ENCODE measurements around the gene TRAPPC2. TPM values are rescaled to one million over a fixed set of nuclear protein-coding genes. Genes with fewer than 3 reads are reported as not detected.
A peak's percentile ranks its signal among the peaks of the same experiment; 100 is the strongest.

TRAPPC2 gene
- total RNA-seq, 3 donors from 2014 or later = 8.2 to 25.3 (median 21.0) TPM

GRCh38 chrX:13694983-13695382 lies 39.4 kb downstream of the TRAPPC2 start:
- DNase-seq (ENCODE audit: low spot score in 2 of 2) = no peak
- TF ChIP-seq CTCF (IDR thresholded peaks at IDR 0.05) (no peak), POLR2AphosphoS5 (IDR thresholded peaks at IDR 0.05) (no peak), POLR2A (IDR thresholded peaks at IDR 0.05) (no peak)
- Histone ChIP-seq H3K4me1 (no peaks in the 10 kb centered on the region), H3K4me3 (no peak overlapping the region), H3K27me3 (peaks cover 0 to 41% of the 10 kb centered on the region in 2 donors), H3K36me3 (no peaks in the 10 kb centered on the region), H3K27ac (no peak overlapping the region), H3K9me3 (no peaks in the 10 kb centered on the region)
- intact Hi-C loops (cut with DNase I; ENCODE audit: low total_unique reads) = no loop called here

- TF ChIP-seq POLR2A (IDR thresholded peaks at IDR 0.05) = no peak
- no peaks in the 10 kb centered on the region for H3K9me3 ChIP-seq
- peaks cover 0 to 37% of the 10 kb centered on the region in 2 donors for H3K27me3 ChIP-seq
- no peak overlapping the region for H3K4me3 ChIP-seq
- peak overlapping the region; percentile 13 to 54 for H3K27ac ChIP-seq
- no peak for DNase-seq (ENCODE audit: low spot score in 2 of 2)
- no peaks in the 10 kb centered on the region for H3K36me3 ChIP-seq
- intact Hi-C loops (cut with DNase I; ENCODE audit: low total_unique reads) = no loop called here
- H3K4me1 ChIP-seq = no peaks in the 10 kb centered on the region
These were observed 40.1 kb downstream of the TRAPPC2 start for GRCh38 chrX:13694359-13694758.

- H3K4me3 ChIP-seq = peak overlapping the region in 1 of 3 donors; percentile 32
- H3K27ac ChIP-seq = peak overlapping the region; percentile 54 to 60
- no peaks in the 10 kb centered on the region for H3K4me1 ChIP-seq
- no peaks in the 10 kb centered on the region for H3K36me3 ChIP-seq
- no peak for TF ChIP-seq CTCF (IDR thresholded peaks at IDR 0.05)
- no peak for TF ChIP-seq POLR2A (IDR thresholded peaks at IDR 0.05)
- TF ChIP-seq POLR2AphosphoS5 (IDR thresholded peaks at IDR 0.05) = no peak
- no peaks in the 10 kb centered on the region for H3K9me3 ChIP-seq
- H3K27me3 ChIP-seq = peaks cover 0 to 37% of the 10 kb centered on the region in 2 donors
- DNase-seq (ENCODE audit: low spot score in 2 of 2) = peak in 1 of 2 donors; percentile 51
- intact Hi-C loops (cut with DNase I; ENCODE audit: low total_unique reads) = no loop called here
These were observed 41.0 kb downstream of the TRAPPC2 start for GRCh38 chrX:13693341-13693961.

GRCh38 chrX:13692771-13693231 lies 41.6 kb downstream of the TRAPPC2 start:
- Histone ChIP-seq H3K27me3 (peaks cover 0 to 37% of the 10 kb centered on the region in 2 donors), H3K9me3 (no peaks in the 10 kb centered on the region), H3K36me3 (no peaks in the 10 kb centered on the region), H3K4me1 (no peaks in the 10 kb centered on the region), H3K27ac (peak overlapping the region; percentile 54 to 60), H3K4me3 (peak overlapping the region in 1 of 3 donors; percentile 32)
- intact Hi-C loops (cut with DNase I; ENCODE audit: low total_unique reads) = no loop called here
- DNase-seq (ENCODE audit: low spot score in 2 of 2) = no peak
- TF ChIP-seq POLR2AphosphoS5 (IDR thresholded peaks at IDR 0.05) = no peak
- TF ChIP-seq CTCF (IDR thresholded peaks at IDR 0.05) = no peak
- no peak for TF ChIP-seq POLR2A (IDR thresholded peaks at IDR 0.05)

DNA sequence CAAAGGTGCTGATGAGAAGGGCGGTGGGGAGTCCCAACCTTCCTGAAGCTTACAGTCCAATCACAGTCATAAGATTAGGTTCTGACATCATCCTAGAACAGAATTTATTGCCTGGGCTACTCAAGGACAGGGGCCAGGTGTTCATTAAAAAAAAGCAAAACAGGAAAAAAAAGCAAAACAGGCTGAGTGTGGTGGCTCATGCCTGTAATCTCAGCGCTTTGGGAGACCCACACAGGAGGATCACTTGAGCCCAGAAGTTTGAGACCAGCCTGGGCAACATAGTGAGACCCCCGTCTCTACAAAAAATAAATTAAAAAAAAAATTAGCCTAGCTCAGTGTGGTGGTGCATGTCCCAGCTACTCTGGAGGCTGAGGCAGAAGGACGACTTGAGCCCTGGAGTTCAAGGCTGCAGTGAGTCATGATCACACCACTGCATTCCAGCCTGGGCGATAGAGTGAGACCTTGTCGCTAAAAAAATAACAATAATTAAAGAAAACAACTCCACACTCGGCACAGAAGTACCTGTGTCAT lies 42.5 kb downstream of the TRAPPC2 start:
- Histone ChIP-seq H3K27me3 (peaks cover 0 to 45% of the 10 kb centered on the region in 2 donors), H3K36me3 (no peaks in the 10 kb centered on the region), H3K9me3 (no peaks in the 10 kb centered on the region), H3K4me1 (no peaks in the 10 kb centered on the region), H3K27ac (peak overlapping the region in 1 of 2 donors; percentile 54), H3K4me3 (no peak overlapping the region)
- no peak for DNase-seq (ENCODE audit: low spot score in 2 of 2)
- intact Hi-C loops (cut with DNase I; ENCODE audit: low total_unique reads) = no loop called here
- TF ChIP-seq CTCF (IDR thresholded peaks at IDR 0.05) (no peak), POLR2A (IDR thresholded peaks at IDR 0.05) (no peak), POLR2AphosphoS5 (IDR thresholded peaks at IDR 0.05) (no peak)
